CD14-positive monocyte (primary cell): ENCODE data around the gene RNF17. TPM values are rescaled to one million over a fixed set of nuclear protein-coding genes. Genes with fewer than 3 reads are reported as not detected.
A peak's percentile ranks its signal among the peaks of the same experiment; 100 is the strongest.

ENCODE experiments used
- DNase-seq, 3 donors: peaks; one replicate each; pipeline ENCODE4 v3.0.0-alpha.2; 2011 to 2022
- H2AFZ ChIP-seq: 2 replicates; pipeline ENCODE4 v1.6.0; 2012; ENCODE audit warnings: mild to moderate bottlenecking, low read depth, low read length, inconsistent platforms; ENCODE audit not compliant: insufficient read depth, poor library complexity, severe bottlenecking
- H3K27ac ChIP-seq, 2 donors: 1 replicate in 1 of 2; 2 replicates in 1 of 2; pipeline ENCODE4 v1.5.1; 2012 to 2013; ENCODE audit warnings: low read length in 2 of 2, control low read depth in 1 of 2, inconsistent platforms in 1 of 2, low read depth in 1 of 2, mild to moderate bottlenecking in 1 of 2
- H3K27me3 ChIP-seq, 2 donors: one replicate each; pipeline versions ENCODE4 v1.6.0 to v1.6.1; 2011 to 2013; ENCODE audit warnings: low read length in 2 of 2; ENCODE audit not compliant: control insufficient read depth in 2 of 2, insufficient read depth in 2 of 2
- H3K36me3 ChIP-seq, 2 donors: replicated peaks in 1 of 2; 1 replicate in 1 of 2; 2 replicates in 1 of 2; pipeline versions ENCODE4 v1.5.1 to v1.6.1; 2012 to 2013; ENCODE audit warnings: low read length in 2 of 2, control low read depth in 1 of 2, inconsistent platforms in 1 of 2, mild to moderate bottlenecking in 1 of 2; ENCODE audit not compliant: insufficient read depth in 2 of 2, control insufficient read depth in 1 of 2
- H3K4me1 ChIP-seq, 2 donors: 1 replicate in 1 of 2; 2 replicates in 1 of 2; pipeline versions ENCODE4 v1.5.1 to v1.6.1; 2012 to 2013; ENCODE audit warnings: low read length in 2 of 2, control low read depth in 1 of 2, inconsistent platforms in 1 of 2, mild to moderate bottlenecking in 1 of 2, moderate library complexity in 1 of 2; ENCODE audit not compliant: insufficient read depth in 2 of 2, control insufficient read depth in 1 of 2
- H3K4me2 ChIP-seq: replicated peaks from 2 replicates; pipeline ENCODE3; 2012; ENCODE audit warnings: low read length, moderate library complexity, mild to moderate bottlenecking; ENCODE audit not compliant: poor library complexity, severe bottlenecking; ENCODE audit errors: extremely low read depth
- H3K4me3 ChIP-seq, 3 experiments: fragments of 200-600 bp in 1 of 3; sonication (generic) in 1 of 3; replicated peaks in 1 of 3; 1 replicate in 2 of 3; 2 replicates in 1 of 3; pipeline ENCODE4 v1.5.1; 2011 to 2013; ENCODE audit warnings: low read length in 3 of 3, mild to moderate bottlenecking in 3 of 3, control low read depth in 2 of 3, low read depth in 2 of 3, inconsistent platforms in 1 of 3, moderate library complexity in 1 of 3
- H3K79me2 ChIP-seq: 2 replicates; pipeline ENCODE4 v1.6.0; 2012; ENCODE audit warnings: mild to moderate bottlenecking, control low read depth, inconsistent platforms, low read length, moderate library complexity; ENCODE audit not compliant: insufficient read depth
- H3K9ac ChIP-seq: 2 replicates; pipeline ENCODE4 v1.6.0; 2017; ENCODE audit warnings: low read length, mild to moderate bottlenecking; ENCODE audit not compliant: insufficient read depth, poor library complexity, severe bottlenecking
- H3K9me3 ChIP-seq, 2 donors: replicated peaks in 1 of 2; 1 replicate in 1 of 2; 2 replicates in 1 of 2; pipeline versions ENCODE4 v1.5.1 to v1.6.1; 2012 to 2013; ENCODE audit warnings: low read length in 2 of 2, control low read depth in 1 of 2; ENCODE audit not compliant: control insufficient read depth in 1 of 2, insufficient read depth in 1 of 2
- H4K20me1 ChIP-seq: 2 replicates; pipeline ENCODE4 v1.6.0; 2012; ENCODE audit warnings: mild to moderate bottlenecking, low read length, control low read depth, moderate library complexity; ENCODE audit not compliant: insufficient read depth
- H3K27ac Mint-ChIP-seq, 7 donors: one replicate each; pipeline ENCODE4 v1.8.0; 2020; ENCODE audit warnings: mild to moderate bottlenecking in 7 of 7, mixed read lengths in 7 of 7, moderate library complexity in 6 of 7, inconsistent platforms in 2 of 7
- H3K27me3 Mint-ChIP-seq, 3 donors: one replicate each; pipeline ENCODE4 v1.8.0; 2021 to 2022; ENCODE audit warnings: low read depth in 3 of 3, mild to moderate bottlenecking in 3 of 3, mixed read lengths in 3 of 3, moderate library complexity in 3 of 3, inconsistent platforms in 1 of 3
- H3K36me3 Mint-ChIP-seq, 2 donors: one replicate each; pipeline ENCODE4 v1.8.0; 2020; ENCODE audit warnings: mixed read lengths in 2 of 2, inconsistent platforms in 1 of 2, mild to moderate bottlenecking in 1 of 2
- H3K4me1 Mint-ChIP-seq: one replicate; pipeline ENCODE4 v1.8.0; 2020; ENCODE audit warnings: mild to moderate bottlenecking, mixed read lengths
- H3K4me3 Mint-ChIP-seq, 2 donors: one replicate each; pipeline ENCODE4 v1.8.0; 2020; ENCODE audit warnings: mild to moderate bottlenecking in 2 of 2, mixed read lengths in 2 of 2, moderate library complexity in 1 of 2
- H3K9me3 Mint-ChIP-seq, 7 donors: one replicate each; pipeline ENCODE4 v1.8.0; 2020 to 2022; ENCODE audit warnings: mixed read lengths in 7 of 7, mild to moderate bottlenecking in 6 of 7, moderate library complexity in 6 of 7, inconsistent platforms in 2 of 7
- WGBS: methylation state at CpG from one replicate; pipeline ENCODE4 v1.1.5; 2013; ENCODE audit warnings: missing lambda C conversion rate; ENCODE audit not compliant: insufficient coverage; 5-methylcytosine and 5-hydroxymethylcytosine counted together
- intact Hi-C, 2 donors: fragments of 100-400 bp; cut with micrococcal nuclease; formaldehyde crosslinking; loops; one replicate each; pipeline versions ENCODE4 v1.15.0 to v1.15.1; 2023
- polyA plus RNA-seq, 3 donors: library from polyadenylated mRNA; depleted of rRNA in 1 of 3; unstranded in 2 of 3; stranded (reverse) in 1 of 3; fragments of 300-500 nt in 2 of 3; fragments of >200 nt in 1 of 3; fragmentation: Illumina TruSeq in 2 of 3; gene quantifications; 1 replicate in 2 of 3; 2 replicates in 1 of 3; pipeline ENCODE4 v1.2.3, GENCODE V29; 2012 to 2021
- TF ChIP-seq, protein P1 (sequence below): fragments of 200-600 bp; IDR thresholded peaks from one replicate; pipeline ENCODE4 v1.8.0; 2022; ENCODE audit warnings: antibody characterized with exemption, mild to moderate bottlenecking

RNF17 gene
- polyA plus RNA-seq, 3 donors, result not detected

DNA sequence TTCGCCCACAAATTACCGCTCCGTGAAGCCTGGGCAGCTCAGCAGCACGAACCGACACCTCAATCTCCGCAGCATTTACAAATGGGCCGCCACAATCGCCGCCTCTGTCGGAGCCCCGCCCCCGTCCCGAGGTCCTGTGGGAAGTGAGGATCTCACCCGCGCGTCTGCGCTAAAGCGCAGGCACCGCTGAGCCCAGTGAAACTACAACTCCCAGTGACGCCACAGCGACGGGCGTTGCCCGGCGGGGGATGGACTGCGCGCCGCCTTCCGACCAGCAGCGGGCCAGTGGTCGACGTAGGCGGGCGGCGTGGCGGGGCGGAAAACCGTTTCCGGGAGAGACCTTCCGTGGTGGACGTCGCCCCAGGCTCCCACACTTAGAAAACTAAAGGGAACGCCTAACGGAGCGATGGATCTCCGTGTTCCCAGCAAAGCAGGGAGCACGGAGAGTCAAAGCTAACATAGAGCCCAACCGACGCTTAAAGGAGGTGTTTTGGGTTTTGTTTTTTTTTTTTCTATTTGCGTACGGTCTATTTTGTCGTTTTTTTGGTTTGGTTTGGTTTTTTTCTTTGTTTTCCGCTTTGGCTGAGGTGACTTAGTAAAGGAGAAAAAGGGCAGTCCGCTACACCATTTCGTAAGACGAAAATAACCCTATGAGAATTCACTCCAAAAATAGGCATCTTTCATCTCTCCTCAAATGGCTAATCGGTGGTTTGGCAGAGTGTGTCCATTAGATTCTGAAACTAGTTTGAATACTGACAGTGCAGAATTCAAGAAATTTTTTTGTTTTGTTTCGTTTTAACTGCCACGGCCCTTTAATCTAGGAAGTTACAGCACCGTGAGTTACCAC lies 159.0 kb downstream of the RNF17 start:
- H3K9me3 Mint-ChIP-seq, result peaks cover 0 to 3% (median 0%) of the 10 kb centered on the region in 7 donors
- H3K36me3 Mint-ChIP-seq, result no peaks in the 10 kb centered on the region
- WGBS, result under 1% methylated on average over 42 of the region's 60 CpGs
- H3K27me3 ChIP-seq, result no peaks in the 10 kb centered on the region
- peaks cover 8 to 12% of the 10 kb centered on the region in 2 donors for H3K4me1 ChIP-seq
- H3K36me3 ChIP-seq, result no peaks in the 10 kb centered on the region
- H3K27me3 Mint-ChIP-seq, result no peaks in the 10 kb centered on the region
- peak; percentile 93 to 96 (median 96) for DNase-seq
- H4K20me1 ChIP-seq, result no peaks in the 10 kb centered on the region
- TF ChIP-seq, protein P1, sequence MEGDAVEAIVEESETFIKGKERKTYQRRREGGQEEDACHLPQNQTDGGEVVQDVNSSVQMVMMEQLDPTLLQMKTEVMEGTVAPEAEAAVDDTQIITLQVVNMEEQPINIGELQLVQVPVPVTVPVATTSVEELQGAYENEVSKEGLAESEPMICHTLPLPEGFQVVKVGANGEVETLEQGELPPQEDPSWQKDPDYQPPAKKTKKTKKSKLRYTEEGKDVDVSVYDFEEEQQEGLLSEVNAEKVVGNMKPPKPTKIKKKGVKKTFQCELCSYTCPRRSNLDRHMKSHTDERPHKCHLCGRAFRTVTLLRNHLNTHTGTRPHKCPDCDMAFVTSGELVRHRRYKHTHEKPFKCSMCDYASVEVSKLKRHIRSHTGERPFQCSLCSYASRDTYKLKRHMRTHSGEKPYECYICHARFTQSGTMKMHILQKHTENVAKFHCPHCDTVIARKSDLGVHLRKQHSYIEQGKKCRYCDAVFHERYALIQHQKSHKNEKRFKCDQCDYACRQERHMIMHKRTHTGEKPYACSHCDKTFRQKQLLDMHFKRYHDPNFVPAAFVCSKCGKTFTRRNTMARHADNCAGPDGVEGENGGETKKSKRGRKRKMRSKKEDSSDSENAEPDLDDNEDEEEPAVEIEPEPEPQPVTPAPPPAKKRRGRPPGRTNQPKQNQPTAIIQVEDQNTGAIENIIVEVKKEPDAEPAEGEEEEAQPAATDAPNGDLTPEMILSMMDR, result no peak
- peaks cover 12% of the 10 kb centered on the region for H3K4me1 Mint-ChIP-seq
- H3K4me3 Mint-ChIP-seq, result peak overlapping the region; percentile 96 to 98
- peak overlapping the region; percentile 74 to 94 (median 90) for H3K4me3 ChIP-seq
- H3K27ac ChIP-seq, result peak overlapping the region; percentile 97 to 99
- peak overlapping the region; percentile 97 to 99 (median 98) for H3K27ac Mint-ChIP-seq
- no peaks in the 10 kb centered on the region for H3K9me3 ChIP-seq
- peak overlapping the region; percentile 81 for H3K4me2 ChIP-seq
- intact Hi-C loops, result loop anchor here in 1 of 2 donors (10.0 kb wide), 1 partner anchor 1548 kb away; no protein-coding TSS in a partner anchor
- peak overlapping the region; percentile 89 for H3K9ac ChIP-seq
- H3K79me2 ChIP-seq, result peaks cover 43% of the 10 kb centered on the region
- H2AFZ ChIP-seq, result peak overlapping the region; percentile 94

DNA sequence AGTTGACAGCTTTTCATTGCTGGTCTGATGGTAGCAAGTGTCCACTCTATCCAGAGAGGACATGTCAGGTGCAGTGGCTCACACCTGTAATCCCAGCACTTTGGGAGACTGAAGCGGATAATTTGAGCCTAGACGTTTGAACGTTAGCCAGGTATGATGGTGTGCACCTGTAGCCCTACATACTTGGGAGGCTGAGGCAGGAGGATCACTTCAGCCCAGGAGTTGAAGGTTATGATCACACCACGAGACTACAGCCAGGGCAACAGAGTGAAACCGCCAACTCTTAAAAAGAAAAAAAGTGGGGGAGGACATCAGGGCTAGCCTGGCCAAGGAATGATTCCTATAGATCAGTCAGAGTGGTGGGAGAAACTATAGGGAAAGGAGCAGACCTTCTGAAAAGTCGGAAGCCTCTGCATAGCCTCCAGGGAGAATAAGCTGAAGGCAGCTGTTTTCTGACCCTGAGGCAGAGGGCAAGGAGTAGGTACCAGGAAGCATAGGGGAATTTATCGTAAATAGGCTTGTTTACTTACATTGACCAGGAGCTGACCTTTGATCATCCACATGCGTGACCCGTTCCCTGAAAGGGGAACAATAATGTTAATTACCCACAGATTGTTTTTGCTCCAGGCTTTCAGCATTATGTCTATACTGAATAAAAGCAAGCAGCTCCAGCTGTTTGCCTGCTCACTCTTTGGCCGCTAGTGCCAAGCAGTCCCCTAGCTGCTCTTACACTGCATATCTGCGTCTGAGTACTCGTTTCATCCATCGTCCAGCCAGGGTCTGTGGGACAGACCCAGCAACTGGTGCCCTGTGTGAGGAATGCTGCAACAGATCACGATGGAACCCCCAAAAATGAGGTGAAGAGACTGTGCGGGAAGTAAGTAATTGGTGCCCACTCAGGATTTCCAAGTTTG lies 161.6 kb downstream of the RNF17 start:
- intact Hi-C loops, result loop anchor here in 1 of 2 donors (10.0 kb wide), 1 partner anchor 1551 kb away; no protein-coding TSS in a partner anchor
- no peak overlapping the region for H3K4me3 Mint-ChIP-seq
- Histone ChIP-seq H4K20me1 (no peaks in the 10 kb centered on the region), H3K27me3 (peaks cover 0 to under 1% of the 10 kb centered on the region in 2 donors), H2AFZ (no peak overlapping the region), H3K27ac (no peak overlapping the region), H3K4me1 (peaks cover 8 to 12% of the 10 kb centered on the region in 2 donors), H3K9me3 (no peaks in the 10 kb centered on the region), H3K4me2 (no peak overlapping the region), H3K9ac (no peak overlapping the region), H3K79me2 (peaks cover 18% of the 10 kb centered on the region), H3K36me3 (no peaks in the 10 kb centered on the region), H3K4me3 (no peak overlapping the region)
- no peaks in the 10 kb centered on the region for H3K36me3 Mint-ChIP-seq
- H3K9me3 Mint-ChIP-seq, result peaks cover 0 to 3% (median 0%) of the 10 kb centered on the region in 7 donors
- no peak for DNase-seq
- H3K4me1 Mint-ChIP-seq, result peaks cover 12% of the 10 kb centered on the region
- over 99% methylated on average over 12 of the region's 15 CpGs for WGBS
- H3K27ac Mint-ChIP-seq, result no peak overlapping the region
- TF ChIP-seq, protein P1, result no peak
- H3K27me3 Mint-ChIP-seq, result peaks cover under 1 to 3% (median 3%) of the 10 kb centered on the region in 3 donors
